Measurements from ENCODE around the gene MRPL40.

GRCh38 chr22:19450363-19451175 is 18.2 kb downstream of the MRPL40 start:
- no peak for TF ChIP-seq EZH2phosphoT487 (IDR thresholded peaks at IDR 0.05; ENCODE audit: borderline replicate concordance)
- TF ChIP-seq CTCF (conservative IDR thresholded peaks at IDR 0.05; ENCODE audit: low read length) = no peak

Measured in Loucy (cell line).